Central memory CD8-positive, alpha-beta T cell (primary cell): ENCODE measurements around the gene TAF6.

Experiments used
- ATAC-seq: fragments of 150-1000 bp; cut with Tn5 transposase; replicated peaks from 2 replicates; pipeline ENCODE4 v1.10.0; 2022; ENCODE audit warnings: mild to moderate bottlenecking, moderate FRiP score, moderate number of reproducible peaks; ENCODE audit not compliant: poor library complexity, severe bottlenecking; ENCODE audit errors: extremely low read depth
- DNase-seq, 2 donors: peaks; one replicate each; pipeline ENCODE4 v3.0.0; 2021; ENCODE audit warnings: low spot score in 2 of 2
- H3K27ac Mint-ChIP-seq: one replicate; pipeline ENCODE4 v1.8.0; 2022; ENCODE audit warnings: low read depth, mild to moderate bottlenecking, moderate library complexity, mixed read lengths
- H3K27me3 Mint-ChIP-seq: one replicate; pipeline ENCODE4 v1.8.0; 2022; ENCODE audit warnings: mixed read lengths
- H3K36me3 Mint-ChIP-seq: one replicate; pipeline ENCODE4 v1.8.0; 2022; ENCODE audit warnings: mild to moderate bottlenecking, moderate library complexity, mixed read lengths; ENCODE audit not compliant: insufficient read depth
- H3K4me1 Mint-ChIP-seq: one replicate; pipeline ENCODE4 v1.8.0; 2022; ENCODE audit warnings: mixed read lengths
- H3K4me3 Mint-ChIP-seq: one replicate; pipeline ENCODE4 v1.8.0; 2022; ENCODE audit warnings: mild to moderate bottlenecking, moderate library complexity, mixed read lengths
- H3K9me3 Mint-ChIP-seq: one replicate; pipeline ENCODE4 v1.8.0; 2022; ENCODE audit warnings: mixed read lengths

TAF6 gene

DNA sequence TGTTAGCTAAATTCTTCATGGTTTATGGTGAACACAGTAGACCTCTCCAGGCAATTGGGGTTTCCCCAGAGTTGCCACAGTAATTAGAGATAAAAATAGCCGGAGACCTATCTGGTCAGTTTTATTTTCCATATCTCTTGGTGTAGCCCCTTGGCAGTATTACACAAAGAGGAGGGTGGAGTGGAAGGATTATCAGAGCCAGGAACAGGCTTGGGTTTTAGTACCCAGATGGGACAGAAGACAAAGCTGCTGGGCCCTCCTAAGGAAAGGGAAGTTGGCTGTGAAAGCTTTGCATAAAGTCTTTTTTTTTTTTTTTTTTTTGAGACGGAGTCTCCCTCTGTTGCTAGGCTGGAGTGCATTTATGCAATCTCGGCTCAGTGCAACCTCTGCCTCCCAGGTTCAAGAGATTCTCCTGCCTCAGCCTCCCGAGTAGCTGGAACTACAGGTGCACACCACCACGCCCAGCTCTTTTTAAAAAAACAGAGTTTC is 59.9 kb downstream of the TAF6 start:
- Mint-ChIP-seq H3K27ac (no peak overlapping the region), H3K4me1 (no peaks in the 10 kb centered on the region)

More for the DNA sequence above, 59.9 kb downstream of the TAF6 start:
- Mint-ChIP-seq H3K36me3 (peaks cover 13% of the 10 kb centered on the region), H3K4me3 (no peak overlapping the region), H3K27me3 (no peaks in the 10 kb centered on the region), H3K9me3 (no peaks in the 10 kb centered on the region)
- no peak for ATAC-seq
- DNase-seq, result no peak
